Measurements from ENCODE around the gene PBLD.
A peak's percentile ranks its signal among the peaks of the same experiment; 100 is the strongest.
"Not testable (repeated sequence)": the region's sequence is repeated elsewhere in the genome, so short reads cannot be mapped to it uniquely, and the experiment has no call there.

PBLD gene

GRCh38 chr10:68278906-68279753 is 53.6 kb downstream of the PBLD start:
- not testable (repeated sequence) for DNase-seq (ENCODE audit: low spot score)

GRCh38 chr10:68277814-68278213 is 54.9 kb downstream of the PBLD start:
- not testable (repeated sequence) for DNase-seq (ENCODE audit: low spot score)

- no peak for DNase-seq (ENCODE audit: low spot score)
These were observed 56.5 kb downstream of the PBLD start for GRCh38 chr10:68276224-68276623.

GRCh38 chr10:68275600-68276126 is 57.1 kb downstream of the PBLD start:
- no peak for DNase-seq (ENCODE audit: low spot score)

GRCh38 chr10:68272833-68273232 is 59.9 kb downstream of the PBLD start:
- no peak for DNase-seq (ENCODE audit: low spot score)

GRCh38 chr10:68271196-68271882 is 61.4 kb downstream of the PBLD start:
- no peak for DNase-seq (ENCODE audit: low spot score)

GRCh38 chr10:68269562-68270290 is 63.0 kb downstream of the PBLD start:
- DNase-seq (ENCODE audit: low spot score) = no peak

- peak; percentile 49 for DNase-seq (ENCODE audit: low spot score)
These were observed 71.4 kb downstream of the PBLD start for GRCh38 chr10:68261132-68261856.

GRCh38 chr10:68253346-68253745 is 79.4 kb downstream of the PBLD start:
- no peak for DNase-seq (ENCODE audit: low spot score)

- no peak for DNase-seq (ENCODE audit: low spot score)
These were observed 80.9 kb downstream of the PBLD start for GRCh38 chr10:68251625-68252495.

- no peak for DNase-seq (ENCODE audit: low spot score)
These were observed 81.6 kb downstream of the PBLD start for GRCh38 chr10:68251151-68251550.

GRCh38 chr10:68249297-68249696 is 83.4 kb downstream of the PBLD start:
- DNase-seq (ENCODE audit: low spot score) = no peak

- DNase-seq (ENCODE audit: low spot score) = no peak
These were observed 84.8 kb downstream of the PBLD start for GRCh38 chr10:68247931-68248330.

- DNase-seq (ENCODE audit: low spot score) = not testable (repeated sequence)
These were observed 86.3 kb downstream of the PBLD start for GRCh38 chr10:68246397-68246796.

GRCh38 chr10:68242051-68242450 is 90.7 kb downstream of the PBLD start:
- no peak for DNase-seq (ENCODE audit: low spot score)

- DNase-seq (ENCODE audit: low spot score) = no peak
These were observed 93.1 kb downstream of the PBLD start for GRCh38 chr10:68239596-68240150.

GRCh38 chr10:68239069-68239468 is 93.7 kb downstream of the PBLD start:
- no peak for DNase-seq (ENCODE audit: low spot score)

GRCh38 chr10:68238371-68238770 is 94.4 kb downstream of the PBLD start:
- no peak for DNase-seq (ENCODE audit: low spot score)

- DNase-seq (ENCODE audit: low spot score) = no peak
These were observed 95.6 kb downstream of the PBLD start for GRCh38 chr10:68237173-68237572.

- no peak for DNase-seq (ENCODE audit: low spot score)
These were observed 97.1 kb downstream of the PBLD start for GRCh38 chr10:68235581-68235980.
